ENCODE data around the gene KPRP.
A peak's percentile ranks its signal among the peaks of the same experiment; 100 is the strongest.

The KPRP gene

GRCh38 chr1:152759453-152760173 lies 1.8 kb downstream of the KPRP start:
- Mint-ChIP-seq H3K27me3 (peaks cover 37% of the 10 kb centered on the region), H3K9me3 (no peaks in the 10 kb centered on the region), H3K4me1 (no peaks in the 10 kb centered on the region), H3K27ac (no peak overlapping the region), H3K4me3 (no peak overlapping the region)
- DNase-seq (no peak), ATAC-seq (no peak)

- no peaks in the 10 kb centered on the region for H3K4me1 Mint-ChIP-seq
- DNase-seq, result no peak
- H3K27ac Mint-ChIP-seq, result peak overlapping the region in 1 of 2 donors; percentile 11
- no peak overlapping the region for H3K4me3 Mint-ChIP-seq
- ATAC-seq, result no peak
- H3K9me3 Mint-ChIP-seq, result no peaks in the 10 kb centered on the region
- H3K27me3 Mint-ChIP-seq, result peaks cover 35% of the 10 kb centered on the region
Observed at GRCh38 chr1:152760551-152761190, 2.8 kb downstream of the KPRP start.

- H3K9me3 Mint-ChIP-seq, result no peaks in the 10 kb centered on the region
- H3K4me3 Mint-ChIP-seq, result no peak overlapping the region
- ATAC-seq, result no peak
- no peaks in the 10 kb centered on the region for H3K4me1 Mint-ChIP-seq
- DNase-seq, result no peak
- peaks cover 36% of the 10 kb centered on the region for H3K27me3 Mint-ChIP-seq
- peak overlapping the region in 1 of 2 donors; percentile 35 for H3K27ac Mint-ChIP-seq
Observed at GRCh38 chr1:152761609-152762213, 3.9 kb downstream of the KPRP start.

GRCh38 chr1:152768847-152769533 lies 11.2 kb downstream of the KPRP start:
- DNase-seq, result no peak
- Mint-ChIP-seq H3K27me3 (peaks cover 17% of the 10 kb centered on the region), H3K27ac (no peak overlapping the region), H3K4me1 (no peaks in the 10 kb centered on the region), H3K4me3 (no peak overlapping the region), H3K9me3 (peaks cover 6 to 8% of the 10 kb centered on the region in 2 donors)
- no peak for ATAC-seq

- peaks cover 8 to 12% of the 10 kb centered on the region in 2 donors for H3K9me3 Mint-ChIP-seq
- H3K27ac Mint-ChIP-seq, result no peak overlapping the region
- no peak overlapping the region for H3K4me3 Mint-ChIP-seq
- DNase-seq (no peak), ATAC-seq (no peak)
- no peaks in the 10 kb centered on the region for H3K4me1 Mint-ChIP-seq
- peaks cover 24% of the 10 kb centered on the region for H3K27me3 Mint-ChIP-seq
Observed at GRCh38 chr1:152770411-152770810, 12.6 kb downstream of the KPRP start.

GRCh38 chr1:152774875-152775274 lies 17.1 kb downstream of the KPRP start, which contains the start of gene LCE1F:
LCE1F (plus strand) TSS chr1:152775140; CDS start chr1:152776372, 1,232 bp downstream.
- Mint-ChIP-seq H3K27me3 (peaks cover 45% of the 10 kb centered on the region), H3K4me3 (no peak within 1 kb of the TSS), H3K27ac (peak within 1 kb of the TSS in 1 of 2 donors; percentile 68), H3K4me1 (no peaks in the 10 kb centered on the region), H3K9me3 (peaks cover 8 to 12% of the 10 kb centered on the region in 2 donors)
- ATAC-seq (no peak), DNase-seq (no peak)

- no peak overlapping the region for H3K4me3 Mint-ChIP-seq
- no peak for DNase-seq
- H3K4me1 Mint-ChIP-seq, result no peaks in the 10 kb centered on the region
- H3K9me3 Mint-ChIP-seq, result peaks cover 6 to 12% of the 10 kb centered on the region in 2 donors
- H3K27me3 Mint-ChIP-seq, result peaks cover 45% of the 10 kb centered on the region
- no peak for ATAC-seq
- no peak overlapping the region for H3K27ac Mint-ChIP-seq
Observed at GRCh38 chr1:152776361-152776760, 18.5 kb downstream of the KPRP start.

- ATAC-seq (no peak), DNase-seq (no peak)
- Mint-ChIP-seq H3K4me3 (no peak overlapping the region), H3K27me3 (peaks cover 51% of the 10 kb centered on the region), H3K4me1 (no peaks in the 10 kb centered on the region), H3K27ac (no peak overlapping the region), H3K9me3 (peaks cover 0 to 7% of the 10 kb centered on the region in 2 donors)
Observed at GRCh38 chr1:152777510-152778137, 19.8 kb downstream of the KPRP start.

GRCh38 chr1:152783095-152783494 lies 25.3 kb downstream of the KPRP start:
- DNase-seq (no peak), ATAC-seq (peak; percentile 31)
- peaks cover 69% of the 10 kb centered on the region for H3K27me3 Mint-ChIP-seq
- H3K9me3 Mint-ChIP-seq, result no peaks in the 10 kb centered on the region
- H3K27ac Mint-ChIP-seq, result no peak overlapping the region
- H3K4me3 Mint-ChIP-seq, result no peak overlapping the region
- no peaks in the 10 kb centered on the region for H3K4me1 Mint-ChIP-seq

- Mint-ChIP-seq H3K27me3 (peaks cover 55% of the 10 kb centered on the region), H3K9me3 (no peaks in the 10 kb centered on the region), H3K4me3 (no peak within 1 kb of the TSS), H3K4me1 (no peaks in the 10 kb centered on the region), H3K27ac (no peak within 1 kb of the TSS)
- no peak for ATAC-seq
- no peak for DNase-seq
Observed at GRCh38 chr1:152786077-152786476, 28.3 kb downstream of the KPRP start, which contains the start of gene LCE1E. LCE1E (plus strand) TSS chr1:152786257; CDS start chr1:152787300, 1,043 bp downstream.

- H3K9me3 Mint-ChIP-seq, result no peaks in the 10 kb centered on the region
- DNase-seq (no peak), ATAC-seq (no peak)
- H3K4me3 Mint-ChIP-seq, result no peak overlapping the region
- H3K4me1 Mint-ChIP-seq, result no peaks in the 10 kb centered on the region
- H3K27ac Mint-ChIP-seq, result no peak overlapping the region
- H3K27me3 Mint-ChIP-seq, result peaks cover 27% of the 10 kb centered on the region
Observed at GRCh38 chr1:152795686-152796085, 37.9 kb downstream of the KPRP start.

- no peak for ATAC-seq
- no peaks in the 10 kb centered on the region for H3K9me3 Mint-ChIP-seq
- no peak within 1 kb of the TSS for H3K27ac Mint-ChIP-seq
- no peak within 1 kb of the TSS for H3K4me3 Mint-ChIP-seq
- DNase-seq, result no peak
- H3K27me3 Mint-ChIP-seq, result peaks cover 32% of the 10 kb centered on the region
- no peaks in the 10 kb centered on the region for H3K4me1 Mint-ChIP-seq
Observed at GRCh38 chr1:152796421-152796820, 38.6 kb downstream of the KPRP start, which contains the start of gene LCE1D. LCE1D (plus strand) TSS chr1:152796721; CDS start chr1:152797795, 1,074 bp downstream.

GRCh38 chr1:152801333-152801732 lies 43.5 kb downstream of the KPRP start:
- Mint-ChIP-seq H3K27ac (no peak overlapping the region), H3K9me3 (no peaks in the 10 kb centered on the region), H3K4me1 (no peaks in the 10 kb centered on the region), H3K27me3 (peaks cover 39% of the 10 kb centered on the region), H3K4me3 (no peak overlapping the region)
- ATAC-seq (no peak), DNase-seq (no peak)

- DNase-seq, result no peak
- H3K9me3 Mint-ChIP-seq, result no peaks in the 10 kb centered on the region
- no peaks in the 10 kb centered on the region for H3K4me1 Mint-ChIP-seq
- no peak for ATAC-seq
- H3K4me3 Mint-ChIP-seq, result no peak within 1 kb of the TSS
- H3K27ac Mint-ChIP-seq, result peak within 1 kb of the TSS in 1 of 2 donors; percentile 49
- peaks cover 11% of the 10 kb centered on the region for H3K27me3 Mint-ChIP-seq
Observed at GRCh38 chr1:152806576-152806975, 48.8 kb downstream of the KPRP start, which contains the start of gene LCE1C. LCE1C (minus strand) TSS chr1:152806651; CDS start chr1:152805478, 1,173 bp downstream.

GRCh38 chr1:152811050-152811449 lies 53.2 kb downstream of the KPRP start:
- ATAC-seq, result no peak
- Mint-ChIP-seq H3K27ac (peak overlapping the region in 1 of 2 donors; percentile 20), H3K4me3 (no peak overlapping the region), H3K4me1 (no peaks in the 10 kb centered on the region), H3K9me3 (no peaks in the 10 kb centered on the region), H3K27me3 (no peaks in the 10 kb centered on the region)
- no peak for DNase-seq
